GM12878 (cell line): ENCODE results near the gene SULT1C4. TPM values are rescaled to one million over a fixed set of nuclear protein-coding genes. Genes with fewer than 3 reads are reported as not detected.
A peak's percentile ranks its signal among the peaks of the same experiment; 100 is the strongest.

Experiments used
- ATAC-seq: fragments of 200-7000 bp; cut with Tn5 transposase; 3 replicates; pipeline ENCODE4 v1.9.1; 2020; ENCODE audit warnings: mild to moderate bottlenecking, moderate library complexity
- Bru-seq: library from RNA; stranded (reverse); fragments of 400-500 nt; gene quantifications from one replicate; lab custom pipeline; 2021; lab: Mats Ljungman, UMichigan
- BruChase-seq, 2 experiments: library from RNA; stranded (reverse); fragments of 400-500 nt; gene quantifications; one replicate each; lab custom pipeline; 2021; lab: Mats Ljungman, UMichigan
- BruUV-seq: library from RNA; stranded (reverse); fragments of 400-500 nt; replicated peaks from 2 replicates; lab custom pipeline; 2021; lab: Mats Ljungman, UMichigan
- CTCF ChIA-PET: fragments of 300-600 bp; sonication (Branson Sonifier 250); formaldehyde crosslinking; extraction: SDS; loops from one replicate; lab custom pipeline; 2021; ENCODE audit warnings: inconsistent platforms; lab: Yijun Ruan, JAX
- POLR2A ChIA-PET: fragments of 350-600 bp; formaldehyde crosslinking; extraction: SDS; loops from one replicate; lab custom pipeline; 2021; ENCODE audit warnings: inconsistent platforms; lab: Charles Lee
- RAD21 ChIA-PET: fragments of 300-600 bp; sonication (Branson Sonifier 250); formaldehyde crosslinking; loops from one replicate; lab custom pipeline; 2023; ENCODE audit warnings: antibody characterized with exemption; ENCODE audit not compliant: unreplicated experiment; lab: Charles Lee
- SMC1A ChIA-PET: fragments of 300-600 bp; sonication (Branson Sonifier 250); formaldehyde crosslinking; loops from one replicate; lab custom pipeline; 2023; ENCODE audit not compliant: unreplicated experiment, uncharacterized antibody; lab: Charles Lee
- DNase-seq: peaks from one replicate; pipeline ENCODE4 v3.0.0-alpha.2; 2011; ENCODE audit warnings: low read depth, low spot score
- FAIRE-seq: peaks from 3 replicates; lab custom pipeline; 2011; peaks lifted over from hg19 to GRCh38; lab: Jason Lieb, UNC
- H2AFZ ChIP-seq: 2 replicates; pipeline ENCODE4 v1.6.0; 2011; ENCODE audit warnings: low read depth, low read length, control low read depth; ENCODE audit not compliant: control insufficient read depth
- H3K27ac ChIP-seq: 2 replicates; pipeline ENCODE4 v1.5.1; 2011; ENCODE audit warnings: control low read depth; ENCODE audit not compliant: control insufficient read depth, insufficient read depth
- H3K27me3 ChIP-seq, 2 experiments: replicated peaks in 1 of 2; 2 replicates each; pipeline versions ENCODE4 v1.6.0 to v1.6.1; 2011; ENCODE audit warnings: low read length in 1 of 2; ENCODE audit not compliant: control insufficient read depth in 2 of 2, insufficient read depth in 2 of 2
- H3K36me3 ChIP-seq, 2 experiments: 2 replicates each; pipeline ENCODE4 v1.5.1; 2011; ENCODE audit warnings: low read length in 1 of 2; ENCODE audit not compliant: control insufficient read depth in 2 of 2, insufficient read depth in 2 of 2
- H3K4me1 ChIP-seq: 2 replicates; pipeline ENCODE4 v1.6.1; 2011; ENCODE audit warnings: mild to moderate bottlenecking, low read length, moderate library complexity, mixed read lengths; ENCODE audit not compliant: control insufficient read depth, insufficient read depth
- H3K4me2 ChIP-seq: 2 replicates; pipeline ENCODE4 v1.6.0; 2011; ENCODE audit warnings: control low read depth; ENCODE audit not compliant: control insufficient read depth, insufficient read depth
- H3K4me3 ChIP-seq: fragments of 200-600 bp; sonication (generic); 2 replicates; pipeline ENCODE4 v1.5.1; 2016
- H3K79me2 ChIP-seq: 2 replicates; pipeline ENCODE4 v1.6.0; 2011; ENCODE audit warnings: low read length; ENCODE audit not compliant: control insufficient read depth, insufficient read depth
- H3K9ac ChIP-seq: 2 replicates; pipeline ENCODE4 v1.8.0; 2011; ENCODE audit warnings: low read length, control low read depth, mixed read lengths; ENCODE audit not compliant: control insufficient read depth, insufficient read depth
- H3K9me3 ChIP-seq: replicated peaks from 3 replicates; pipeline ENCODE4 v1.5.1; 2011; ENCODE audit warnings: mild to moderate bottlenecking, low read length; ENCODE audit not compliant: control insufficient read depth, insufficient read depth
- H4K20me1 ChIP-seq: 2 replicates; pipeline ENCODE4 v1.6.0; 2011; ENCODE audit not compliant: control insufficient read depth, insufficient read depth
- CREM ChIP-seq: IDR thresholded peaks from 2 replicates; pipeline ENCODE4 v1.6.1; 2014; ENCODE audit warnings: antibody characterized with exemption, low read depth
- REST ChIP-seq: IDR thresholded peaks from 2 replicates; pipeline ENCODE4 v1.6.1; 2012; ENCODE audit warnings: mild to moderate bottlenecking, low read depth, low read length
- WGBS: methylation state at CpG from one replicate; pipeline ENCODE4 v1.1.6; 2016; ENCODE audit warnings: low lambda C conversion rate; ENCODE audit not compliant: insufficient replicate concordance, insufficient coverage; ENCODE audit errors: missing lambda C conversion rate; 5-methylcytosine and 5-hydroxymethylcytosine counted together
- in situ Hi-C: fragments of 300-500 bp; cut with MboI; formaldehyde crosslinking; loops from 9 replicates; pipeline ENCODE4 v1.14.3; 2018; ENCODE audit warnings: mixed read lengths
- intact Hi-C: fragments of 100-400 bp; cut with micrococcal nuclease; formaldehyde crosslinking; loops from one replicate; pipeline ENCODE4 v1.14.2; 2022; ENCODE audit not compliant: unreplicated experiment
- long read RNA-seq, 2 experiments: library from polyadenylated mRNA; unstranded; transcript quantifications; one replicate each; pipeline ENCODE4 v2.0.0, GENCODE V29; 2019 to 2020
- polyA minus RNA-seq, 3 experiments: library from RNA; depleted of rRNA, polyadenylated mRNA; stranded (reverse); fragments of >200 nt; gene quantifications; 2 replicates each; pipeline ENCODE4 v1.2.3, GENCODE V29; 2011
- polyA plus RNA-seq, 11 experiments: library from polyadenylated mRNA; depleted of rRNA in 4 of 11; unstranded in 6 of 11; stranded (reverse) in 5 of 11; fragments of >200 nt; fragmentation: Nextera tagmentation in 4 of 11; fragmentation: Illumina TruSeq in 1 of 11; extraction: Ambion mirVana in 4 of 11; extraction: Trizol in 1 of 11; gene quantifications; 1 replicate in 1 of 11; 2 replicates in 10 of 11; pipeline versions ENCODE4 v1.2.1 to v1.2.3, GENCODE V29; 2011 to 2016; ENCODE audit warnings: inconsistent platforms in 2 of 11, missing spikeins in 2 of 11, low read depth in 1 of 11
- total RNA-seq, 4 experiments: library from RNA; depleted of rRNA in 3 of 4; stranded (reverse); fragments of >200 nt in 3 of 4; fragmentation: Illumina TruSeq in 1 of 4; extraction: Trizol in 1 of 4; gene quantifications; 2 replicates each; pipeline versions ENCODE4 v1.2.1 to v1.2.3, GENCODE V29; 2013 to 2021

The SULT1C4 gene
- not detected in 2 replicates for total RNA-seq (2013; cell fraction: nucleolus; rRNA removed)
- total RNA-seq (2014; rRNA removed), result not detected in 2 replicates
- not detected in 2 replicates for total RNA-seq (2014; rRNA removed; fragmentation: Illumina TruSeq; extraction: Trizol)
- total RNA-seq (2021), result not detected in 2 replicates
- polyA plus RNA-seq (2011; ENCODE audit: low read depth), result not detected
- polyA plus RNA-seq (2011; rRNA removed), result not detected in 2 replicates
- not detected in 2 replicates for polyA plus RNA-seq (2011; cell fraction: cytosol; rRNA removed)
- not detected in 2 replicates for polyA plus RNA-seq (2011; cell fraction: nucleus; rRNA removed)
- not detected in 2 replicates for polyA plus RNA-seq (2012)
- not detected in 2 replicates for polyA plus RNA-seq (2014; fragmentation: Illumina TruSeq; extraction: Trizol)
- not detected for polyA plus RNA-seq (2014; fragmentation: Nextera tagmentation; extraction: Ambion mirVana)
- polyA plus RNA-seq (2014; rRNA removed), result 0.04 TPM in 1 of 2 replicates, not detected in the other
- polyA plus RNA-seq (2016; fragmentation: Nextera tagmentation; extraction: Ambion mirVana), result not detected
- not detected in 2 replicates for polyA minus RNA-seq (2011; rRNA and poly(A)+ RNA removed)
- polyA minus RNA-seq (2011; cell fraction: cytosol; rRNA and poly(A)+ RNA removed), result not detected in 2 replicates
- polyA minus RNA-seq (2011; cell fraction: nucleus; rRNA and poly(A)+ RNA removed), result not detected in 2 replicates
- percentile 8 among the genes with signal in this experiment for Bru-seq, nascent RNA
- BruChase-seq, experiment 1, labeled RNA remaining after a 6-hour chase, result percentile 14 among the genes with signal in this experiment
- BruChase-seq, experiment 2, labeled RNA remaining after a 2-hour chase, result not detected
- long read RNA-seq, experiment 1, result 0 reads
- long read RNA-seq, experiment 2, result 0 reads

GRCh38 chr2:108377815-108378630 is at the start of gene SULT1C4:
Gene SULT1C4 (plus strand): TSS chr2:108377954. CDS start chr2:108378338, 384 bp downstream.
- no peak within 1 kb of the TSS for H3K27ac ChIP-seq
- H3K79me2 ChIP-seq, result no peaks in the 10 kb centered on the region
- H3K4me2 ChIP-seq, result no peak within 1 kb of the TSS
- CTCF ChIA-PET, result no interaction called here
- TF ChIP-seq REST, result no peak
- 0 out of 2 replicates have a peak, but pooled peaks have one; percentile 18 for TF ChIP-seq CREM
- TF ChIP-seq, all 136 proteins: peak for 1
- Histone ChIP-seq H2AFZ (no peak within 1 kb of the TSS), H3K9me3 (no peaks in the 10 kb centered on the region), H3K4me3 (no peak within 1 kb of the TSS), H4K20me1 (no peaks in the 10 kb centered on the region), H3K27me3 (no peaks in the 10 kb centered on the region), H3K4me1 (no peaks in the 10 kb centered on the region), H3K9ac (no peak within 1 kb of the TSS), H3K36me3 (no peaks in the 10 kb centered on the region)
- ChIA-PET SMC1A (interaction anchor here (0.6 to 1.5 kb wide), 3 partner anchors 36 to 258 kb away, joined by 3 read pairs; no protein-coding TSS in a partner anchor), POLR2A (no interaction called here), RAD21 (no interaction called here)
- no peak for ATAC-seq
- no peak for DNase-seq
- in situ Hi-C loops (no loop called here), intact Hi-C loops (no loop called here)
- no TSS peak for BruUV-seq
- FAIRE-seq, result peak; percentile 13
- WGBS, result 44% methylated on average over 13 of the region's 13 CpGs
